ENCODE data around the gene ICOSLG. TPM values are rescaled to one million over a fixed set of nuclear protein-coding genes. Genes with fewer than 3 reads are reported as not detected.

Gene ICOSLG
- total RNA-seq, 1 experiment from 2014 or later = 9.0 TPM

DNA sequence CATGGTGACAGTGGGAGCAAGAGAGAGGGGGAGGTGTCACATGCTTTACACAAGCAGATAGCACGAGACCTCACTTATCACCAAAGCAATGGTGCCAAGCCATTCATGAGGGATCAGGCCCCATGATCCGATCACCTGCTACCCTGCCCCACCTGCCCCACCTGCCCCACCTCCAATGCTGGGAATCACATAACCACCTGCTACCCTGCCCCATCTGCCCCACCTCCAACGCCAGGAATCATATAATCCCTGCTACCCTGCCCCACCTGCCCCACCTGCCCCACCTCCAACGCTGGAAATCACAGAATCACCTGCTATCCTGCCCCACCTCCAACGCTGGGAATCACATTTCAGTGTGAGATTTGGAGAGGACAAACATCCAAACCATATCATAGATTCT, 34.3 kb upstream of the ICOSLG start:
- H3K27ac Mint-ChIP-seq = no peak overlapping the region
- DNase-seq (ENCODE audit: low spot score) (no peak), ATAC-seq (no peak)
- TF ChIP-seq PREB (CRISPR knock-in tag; IDR thresholded peaks at IDR 0.05; ENCODE audit: borderline replicate concordance) = no peak
- TF ChIP-seq RELA (CRISPR knock-in tag; IDR thresholded peaks at IDR 0.05; ENCODE audit: borderline replicate concordance) = no peak
- TF ChIP-seq RORB (CRISPR knock-in tag; IDR thresholded peaks at IDR 0.05) = no peak
- TF ChIP-seq, protein P1, sequence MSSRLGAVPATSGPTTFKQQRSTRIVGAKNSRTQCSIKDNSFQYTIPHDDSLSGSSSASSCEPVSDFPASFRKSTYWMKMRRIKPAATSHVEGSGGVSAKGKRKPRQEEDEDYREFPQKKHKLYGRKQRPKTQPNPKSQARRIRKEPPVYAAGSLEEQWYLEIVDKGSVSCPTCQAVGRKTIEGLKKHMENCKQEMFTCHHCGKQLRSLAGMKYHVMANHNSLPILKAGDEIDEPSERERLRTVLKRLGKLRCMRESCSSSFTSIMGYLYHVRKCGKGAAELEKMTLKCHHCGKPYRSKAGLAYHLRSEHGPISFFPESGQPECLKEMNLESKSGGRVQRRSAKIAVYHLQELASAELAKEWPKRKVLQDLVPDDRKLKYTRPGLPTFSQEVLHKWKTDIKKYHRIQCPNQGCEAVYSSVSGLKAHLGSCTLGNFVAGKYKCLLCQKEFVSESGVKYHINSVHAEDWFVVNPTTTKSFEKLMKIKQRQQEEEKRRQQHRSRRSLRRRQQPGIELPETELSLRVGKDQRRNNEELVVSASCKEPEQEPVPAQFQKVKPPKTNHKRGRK (CRISPR knock-in tag; IDR thresholded peaks at IDR 0.05; ENCODE audit: borderline replicate concordance) = no peak
- no peak for TF ChIP-seq JUN (CRISPR knock-in tag; IDR thresholded peaks at IDR 0.05)
- TF ChIP-seq, protein P2, sequence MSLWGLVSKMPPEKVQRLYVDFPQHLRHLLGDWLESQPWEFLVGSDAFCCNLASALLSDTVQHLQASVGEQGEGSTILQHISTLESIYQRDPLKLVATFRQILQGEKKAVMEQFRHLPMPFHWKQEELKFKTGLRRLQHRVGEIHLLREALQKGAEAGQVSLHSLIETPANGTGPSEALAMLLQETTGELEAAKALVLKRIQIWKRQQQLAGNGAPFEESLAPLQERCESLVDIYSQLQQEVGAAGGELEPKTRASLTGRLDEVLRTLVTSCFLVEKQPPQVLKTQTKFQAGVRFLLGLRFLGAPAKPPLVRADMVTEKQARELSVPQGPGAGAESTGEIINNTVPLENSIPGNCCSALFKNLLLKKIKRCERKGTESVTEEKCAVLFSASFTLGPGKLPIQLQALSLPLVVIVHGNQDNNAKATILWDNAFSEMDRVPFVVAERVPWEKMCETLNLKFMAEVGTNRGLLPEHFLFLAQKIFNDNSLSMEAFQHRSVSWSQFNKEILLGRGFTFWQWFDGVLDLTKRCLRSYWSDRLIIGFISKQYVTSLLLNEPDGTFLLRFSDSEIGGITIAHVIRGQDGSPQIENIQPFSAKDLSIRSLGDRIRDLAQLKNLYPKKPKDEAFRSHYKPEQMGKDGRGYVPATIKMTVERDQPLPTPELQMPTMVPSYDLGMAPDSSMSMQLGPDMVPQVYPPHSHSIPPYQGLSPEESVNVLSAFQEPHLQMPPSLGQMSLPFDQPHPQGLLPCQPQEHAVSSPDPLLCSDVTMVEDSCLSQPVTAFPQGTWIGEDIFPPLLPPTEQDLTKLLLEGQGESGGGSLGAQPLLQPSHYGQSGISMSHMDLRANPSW (CRISPR knock-in tag; conservative IDR thresholded peaks at IDR 0.05; ENCODE audit: low read depth) = no peak
- TF ChIP-seq TEAD1 (CRISPR knock-in tag; IDR thresholded peaks at IDR 0.05) = no peak
- no peak for TF ChIP-seq TEAD4 (CRISPR knock-in tag; IDR thresholded peaks at IDR 0.05)
- TF ChIP-seq KAT7 (CRISPR knock-in tag; IDR thresholded peaks at IDR 0.05; ENCODE audit: borderline replicate concordance) = no peak
- TF ChIP-seq NFE2L1 (CRISPR knock-in tag; IDR thresholded peaks at IDR 0.05) = no peak
- no peak for TF ChIP-seq FOXP1 (CRISPR knock-in tag; IDR thresholded peaks at IDR 0.05; ENCODE audit: borderline replicate concordance)
- TF ChIP-seq, protein P3, sequence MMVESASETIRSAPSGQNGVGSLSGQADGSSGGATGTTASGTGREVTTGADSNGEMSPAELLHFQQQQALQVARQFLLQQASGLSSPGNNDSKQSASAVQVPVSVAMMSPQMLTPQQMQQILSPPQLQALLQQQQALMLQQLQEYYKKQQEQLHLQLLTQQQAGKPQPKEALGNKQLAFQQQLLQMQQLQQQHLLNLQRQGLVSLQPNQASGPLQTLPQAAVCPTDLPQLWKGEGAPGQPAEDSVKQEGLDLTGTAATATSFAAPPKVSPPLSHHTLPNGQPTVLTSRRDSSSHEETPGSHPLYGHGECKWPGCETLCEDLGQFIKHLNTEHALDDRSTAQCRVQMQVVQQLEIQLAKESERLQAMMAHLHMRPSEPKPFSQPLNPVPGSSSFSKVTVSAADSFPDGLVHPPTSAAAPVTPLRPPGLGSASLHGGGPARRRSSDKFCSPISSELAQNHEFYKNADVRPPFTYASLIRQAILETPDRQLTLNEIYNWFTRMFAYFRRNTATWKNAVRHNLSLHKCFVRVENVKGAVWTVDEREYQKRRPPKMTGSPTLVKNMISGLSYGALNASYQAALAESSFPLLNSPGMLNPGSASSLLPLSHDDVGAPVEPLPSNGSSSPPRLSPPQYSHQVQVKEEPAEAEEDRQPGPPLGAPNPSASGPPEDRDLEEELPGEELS (CRISPR knock-in tag; IDR thresholded peaks at IDR 0.05) = no peak
- no peak for TF ChIP-seq ZNF396 (CRISPR knock-in tag; IDR thresholded peaks at IDR 0.05; ENCODE audit: borderline replicate concordance)
- TF ChIP-seq SMAD4 (CRISPR knock-in tag; IDR thresholded peaks at IDR 0.05) = no peak
- no peak for TF ChIP-seq MYBL2 (CRISPR knock-in tag; IDR thresholded peaks at IDR 0.05)
- TF ChIP-seq, protein P4, sequence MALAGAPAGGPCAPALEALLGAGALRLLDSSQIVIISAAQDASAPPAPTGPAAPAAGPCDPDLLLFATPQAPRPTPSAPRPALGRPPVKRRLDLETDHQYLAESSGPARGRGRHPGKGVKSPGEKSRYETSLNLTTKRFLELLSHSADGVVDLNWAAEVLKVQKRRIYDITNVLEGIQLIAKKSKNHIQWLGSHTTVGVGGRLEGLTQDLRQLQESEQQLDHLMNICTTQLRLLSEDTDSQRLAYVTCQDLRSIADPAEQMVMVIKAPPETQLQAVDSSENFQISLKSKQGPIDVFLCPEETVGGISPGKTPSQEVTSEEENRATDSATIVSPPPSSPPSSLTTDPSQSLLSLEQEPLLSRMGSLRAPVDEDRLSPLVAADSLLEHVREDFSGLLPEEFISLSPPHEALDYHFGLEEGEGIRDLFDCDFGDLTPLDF (CRISPR knock-in tag; IDR thresholded peaks at IDR 0.05) = no peak
- no peak for TF ChIP-seq ATF1 (CRISPR knock-in tag; IDR thresholded peaks at IDR 0.05)
- no peak for TF ChIP-seq NFYB (CRISPR knock-in tag; conservative IDR thresholded peaks at IDR 0.05; ENCODE audit: low read depth)
- ChIA-PET CTCF (no interaction called here), POLR2A (no interaction called here)
- no peaks in the 10 kb centered on the region for H3K4me1 Mint-ChIP-seq
- no peaks in the 10 kb centered on the region for H3K36me3 Mint-ChIP-seq
- H3K4me3 Mint-ChIP-seq = no peak overlapping the region
- H3K9me3 Mint-ChIP-seq = no peaks in the 10 kb centered on the region
- peaks cover 4% of the 10 kb centered on the region; the same call in 1 of the 2 replicates for H3K27me3 Mint-ChIP-seq (ENCODE audit: low read depth)

GRCh38 chr21:44273046-44273445, 32.3 kb upstream of the ICOSLG start:
- H3K4me1 Mint-ChIP-seq = no peaks in the 10 kb centered on the region
- H3K4me3 Mint-ChIP-seq = no peak overlapping the region
- no peak for ATAC-seq
- CTCF ChIA-PET = no interaction called here
- peaks cover 4% of the 10 kb centered on the region; the same call in 1 of the 2 replicates for H3K27me3 Mint-ChIP-seq (ENCODE audit: low read depth)
- POLR2A ChIA-PET = no interaction called here
- no peaks in the 10 kb centered on the region for H3K36me3 Mint-ChIP-seq
- no peaks in the 10 kb centered on the region for H3K9me3 Mint-ChIP-seq
- no peak overlapping the region for H3K27ac Mint-ChIP-seq
- no peak for DNase-seq (ENCODE audit: low spot score)
- TF ChIP-seq KAT7 (CRISPR knock-in tag; IDR thresholded peaks at IDR 0.05; ENCODE audit: borderline replicate concordance) (no peak), HMGXB4 (CRISPR knock-in tag; IDR thresholded peaks at IDR 0.05) (no peak), NFE2L1 (CRISPR knock-in tag; IDR thresholded peaks at IDR 0.05) (no peak), ZBTB21 (CRISPR knock-in tag; IDR thresholded peaks at IDR 0.05; ENCODE audit: borderline replicate concordance) (no peak), OVOL2 (CRISPR knock-in tag; IDR thresholded peaks at IDR 0.05; ENCODE audit: borderline replicate concordance) (no peak), ATF3 (CRISPR knock-in tag; conservative IDR thresholded peaks at IDR 0.05) (no peak), MYBL2 (CRISPR knock-in tag; IDR thresholded peaks at IDR 0.05) (no peak), HMGA2 (CRISPR knock-in tag; IDR thresholded peaks at IDR 0.05) (no peak), GRHL2 (CRISPR knock-in tag; IDR thresholded peaks at IDR 0.05; ENCODE audit: insufficient replicate concordance, severe bottlenecking) (no peak)

Measured in WTC11 (cell line).